ENCODE measurements around the gene VEGFB. TPM values are rescaled to one million over a fixed set of nuclear protein-coding genes. Genes with fewer than 3 reads are reported as not detected.

The VEGFB gene
- total RNA-seq, 6 experiments from 2014 or later, result 7.5 to 33.2 (median 16.6) TPM

DNA sequence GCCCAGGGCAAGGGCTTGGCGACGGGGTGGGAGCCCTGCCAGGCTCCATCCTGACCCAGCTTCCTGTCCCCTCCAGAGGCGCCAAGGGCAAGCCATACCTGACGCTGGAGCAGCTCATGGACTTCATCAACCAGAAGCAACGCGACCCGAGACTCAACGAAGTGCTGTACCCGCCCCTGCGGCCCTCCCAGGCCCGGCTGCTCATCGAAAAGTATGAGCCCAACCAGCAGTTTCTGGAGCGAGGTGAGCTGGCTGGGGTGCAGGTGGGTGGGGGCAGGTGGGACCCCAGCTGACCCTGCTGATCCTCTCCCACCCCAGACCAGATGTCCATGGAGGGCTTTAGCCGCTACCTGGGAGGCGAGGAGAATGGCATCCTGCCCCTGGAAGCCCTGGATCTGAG, 21.9 kb downstream of the VEGFB start:
- TF ChIP-seq CTCF (IDR thresholded peaks at IDR 0.05), result no peak
- TF ChIP-seq POLR2A (IDR thresholded peaks at IDR 0.05), result no peak
- intact Hi-C loops (cut with DNase I), result no loop called here
- H3K27ac ChIP-seq, result no peak overlapping the region
- peaks cover 0 to 5% (median 0%) of the 10 kb centered on the region in 4 donors for H3K36me3 ChIP-seq
- H3K9me3 ChIP-seq, result no peaks in the 10 kb centered on the region
- H3K4me1 ChIP-seq, result peaks cover 0 to 4% (median 0%) of the 10 kb centered on the region in 4 donors
- ATAC-seq, result no peak
- no peak for DNase-seq
- no CpG with 5 or more reads among the region's 15 CpGs for WGBS (ENCODE audit: insufficient coverage, low coverage, low lambda C conversion rate, missing lambda C conversion rate)
- H3K27me3 ChIP-seq, result no peaks in the 10 kb centered on the region
- no peak overlapping the region for H3K4me3 ChIP-seq

DNA sequence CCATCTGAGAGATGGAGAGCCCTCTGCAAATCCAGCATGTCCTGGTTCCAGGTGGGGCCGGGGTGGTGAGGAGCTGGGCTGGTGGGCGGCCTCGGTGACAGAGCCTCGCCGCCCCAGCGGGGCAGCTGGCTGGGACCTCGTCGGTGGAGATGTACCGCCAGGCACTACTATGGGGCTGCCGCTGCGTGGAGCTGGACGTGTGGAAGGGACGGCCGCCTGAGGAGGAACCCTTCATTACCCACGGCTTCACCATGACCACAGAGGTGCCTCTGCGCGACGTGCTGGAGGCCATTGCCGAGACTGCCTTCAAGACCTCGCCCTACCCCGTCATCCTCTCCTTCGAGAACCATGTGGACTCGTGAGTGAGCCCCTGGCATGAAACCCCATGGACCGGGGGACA, 24.0 kb downstream of the VEGFB start:
- intact Hi-C loops (cut with DNase I), result no loop called here
- H3K9me3 ChIP-seq, result no peaks in the 10 kb centered on the region
- no peak for TF ChIP-seq POLR2A (IDR thresholded peaks at IDR 0.05)
- TF ChIP-seq CTCF (IDR thresholded peaks at IDR 0.05), result no peak
- peaks cover 0 to 5% (median 0%) of the 10 kb centered on the region in 4 donors for H3K36me3 ChIP-seq
- no peak for ATAC-seq
- no peaks in the 10 kb centered on the region for H3K27me3 ChIP-seq
- no peak overlapping the region for H3K4me3 ChIP-seq
- no peaks in the 10 kb centered on the region for H3K4me1 ChIP-seq
- no peak for DNase-seq
- no CpG with 5 or more reads among the region's 24 CpGs for WGBS (ENCODE audit: insufficient coverage, low coverage, low lambda C conversion rate, missing lambda C conversion rate)
- H3K27ac ChIP-seq, result no peak overlapping the region

DNA sequence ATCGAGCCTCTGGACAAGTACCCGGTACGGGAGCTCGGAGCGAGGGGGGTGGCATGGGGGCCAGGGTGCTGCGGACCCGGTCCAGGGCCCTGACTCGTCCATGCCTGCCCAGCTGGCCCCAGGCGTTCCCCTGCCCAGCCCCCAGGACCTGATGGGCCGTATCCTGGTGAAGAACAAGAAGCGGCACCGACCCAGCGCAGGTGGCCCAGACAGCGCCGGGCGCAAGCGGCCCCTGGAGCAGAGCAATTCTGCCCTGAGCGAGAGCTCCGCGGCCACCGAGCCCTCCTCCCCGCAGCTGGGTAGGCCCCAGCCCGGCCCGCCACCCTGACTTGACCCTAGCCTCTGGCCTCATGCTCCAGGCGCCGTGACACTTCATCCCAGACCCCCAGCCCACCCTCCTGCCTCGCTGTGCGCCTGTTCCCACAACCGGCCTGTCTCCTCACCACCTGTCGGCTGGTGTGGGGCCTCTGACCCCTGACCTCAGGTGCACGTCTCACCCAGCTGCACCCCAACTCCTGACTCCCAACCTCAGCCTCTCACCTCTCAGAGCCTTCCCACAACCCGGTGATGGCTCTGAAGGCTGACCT, 24.7 kb downstream of the VEGFB start:
- H3K4me1 ChIP-seq, result no peaks in the 10 kb centered on the region
- ATAC-seq (no peak), DNase-seq (no peak)
- TF ChIP-seq POLR2A (IDR thresholded peaks at IDR 0.05), result no peak
- no peak for TF ChIP-seq CTCF (IDR thresholded peaks at IDR 0.05)
- no peaks in the 10 kb centered on the region for H3K9me3 ChIP-seq
- intact Hi-C loops (cut with DNase I), result no loop called here
- peaks cover 0 to 5% (median 0%) of the 10 kb centered on the region in 4 donors for H3K36me3 ChIP-seq
- H3K4me3 ChIP-seq, result no peak overlapping the region
- 86% methylated on average over 8 of the region's 32 CpGs for WGBS (ENCODE audit: insufficient coverage, low coverage, low lambda C conversion rate, missing lambda C conversion rate)
- no peaks in the 10 kb centered on the region for H3K27me3 ChIP-seq
- no peak overlapping the region for H3K27ac ChIP-seq

DNA sequence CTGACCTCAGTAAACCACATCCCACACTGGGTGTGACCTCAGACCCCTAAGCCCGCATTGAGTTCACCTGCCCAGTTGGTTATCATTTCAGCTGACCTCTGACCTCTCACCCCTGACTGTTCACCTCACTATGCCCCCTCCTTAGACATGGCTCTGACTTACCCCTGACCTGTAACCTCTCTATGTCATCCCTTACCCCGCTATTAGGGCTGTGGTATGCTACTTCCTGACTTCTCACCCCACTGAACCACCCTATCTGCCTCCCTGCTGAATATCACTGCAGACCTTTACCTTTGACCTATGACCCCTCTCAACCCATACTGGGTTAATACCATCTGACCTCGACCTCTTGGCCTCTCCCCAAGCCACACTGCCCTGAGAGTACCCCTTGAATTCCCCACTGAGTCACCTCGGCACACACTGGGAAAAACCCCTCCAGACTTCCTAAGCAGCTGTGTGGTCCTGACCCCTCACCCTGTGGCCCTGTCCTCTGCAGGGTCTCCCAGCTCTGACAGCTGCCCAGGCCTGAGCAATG, 25.2 kb downstream of the VEGFB start:
- H3K9me3 ChIP-seq, result no peaks in the 10 kb centered on the region
- H3K4me3 ChIP-seq, result no peak overlapping the region
- WGBS (ENCODE audit: insufficient coverage, low coverage, low lambda C conversion rate, missing lambda C conversion rate), result 63% methylated on average over 3 of the region's 4 CpGs
- peaks cover 0 to 5% (median 0%) of the 10 kb centered on the region in 4 donors for H3K36me3 ChIP-seq
- DNase-seq (no peak), ATAC-seq (no peak)
- H3K4me1 ChIP-seq, result no peaks in the 10 kb centered on the region
- H3K27me3 ChIP-seq, result no peaks in the 10 kb centered on the region
- TF ChIP-seq CTCF (IDR thresholded peaks at IDR 0.05) (no peak), POLR2A (IDR thresholded peaks at IDR 0.05) (no peak)
- no peak overlapping the region for H3K27ac ChIP-seq
- intact Hi-C loops (cut with DNase I), result no loop called here
